ENCODE measurements around the gene BPIFA1.
A peak's percentile ranks its signal among the peaks of the same experiment; 100 is the strongest.

Gene BPIFA1

DNA sequence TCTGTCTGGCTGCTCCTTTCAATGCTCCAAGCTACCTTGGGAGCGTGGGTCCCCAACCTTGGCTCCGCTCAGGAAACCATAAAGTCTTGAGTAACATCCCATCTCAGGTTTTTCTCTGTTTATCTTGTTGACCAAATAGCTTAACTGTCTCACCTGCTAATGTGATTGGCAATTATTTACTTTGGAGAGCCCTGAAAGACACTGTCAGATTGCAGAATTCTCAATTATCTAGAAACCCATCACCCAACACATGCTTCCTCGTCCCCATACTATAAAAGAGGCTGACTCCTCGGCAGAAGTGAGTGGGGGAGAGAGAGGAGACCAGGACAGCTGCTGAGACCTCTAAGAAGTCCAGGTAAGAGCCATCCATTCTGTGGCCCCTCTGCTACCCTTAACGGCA is at the start of gene BPIFA1:
Gene BPIFA1 (plus strand): TSS at position 301 of the 400 bp plus-strand sequence. CDS start 1,716 bp downstream, outside the sequence.
- no peak for DNase-seq

DNA sequence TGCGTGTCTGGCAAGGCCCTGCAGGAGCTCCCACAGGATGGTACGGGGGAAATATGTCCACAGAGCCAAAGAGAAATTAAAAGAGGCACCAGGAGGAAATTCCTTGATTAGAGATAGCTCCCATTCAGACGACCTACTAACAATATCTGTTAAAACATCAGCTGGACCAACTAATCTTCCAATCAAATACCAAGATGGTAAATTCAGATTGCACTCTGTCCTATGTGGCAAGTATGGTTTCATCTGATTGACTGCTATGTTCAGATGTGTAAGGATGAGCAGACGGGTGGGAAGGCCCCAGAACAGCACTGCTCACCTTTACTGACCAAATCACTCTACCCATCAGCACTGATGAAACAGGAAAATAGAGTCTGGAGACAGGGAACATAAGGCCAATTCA is 48.3 kb upstream of the BPIFA1 start:
- no peak for DNase-seq

DNA sequence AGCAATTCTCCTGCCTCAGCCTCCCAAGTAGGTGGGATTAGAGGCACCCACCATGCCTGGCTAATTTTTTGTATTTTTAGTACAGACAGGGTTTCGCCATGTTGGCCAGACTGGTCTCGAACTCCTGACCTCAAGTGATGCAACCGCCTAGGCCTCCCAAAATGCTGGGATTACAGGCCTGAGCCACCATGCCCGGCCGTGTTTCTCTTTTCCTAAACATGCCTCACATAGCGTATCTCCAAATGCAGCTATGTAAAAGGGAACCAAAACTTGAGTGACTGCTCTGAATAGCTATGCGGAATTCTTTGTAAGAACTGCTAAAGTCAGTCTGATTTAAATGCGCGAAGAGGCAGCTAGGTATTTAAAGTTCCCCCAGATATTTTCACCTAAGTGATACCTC is 47.4 kb upstream of the BPIFA1 start:
- DNase-seq, result no peak

DNA sequence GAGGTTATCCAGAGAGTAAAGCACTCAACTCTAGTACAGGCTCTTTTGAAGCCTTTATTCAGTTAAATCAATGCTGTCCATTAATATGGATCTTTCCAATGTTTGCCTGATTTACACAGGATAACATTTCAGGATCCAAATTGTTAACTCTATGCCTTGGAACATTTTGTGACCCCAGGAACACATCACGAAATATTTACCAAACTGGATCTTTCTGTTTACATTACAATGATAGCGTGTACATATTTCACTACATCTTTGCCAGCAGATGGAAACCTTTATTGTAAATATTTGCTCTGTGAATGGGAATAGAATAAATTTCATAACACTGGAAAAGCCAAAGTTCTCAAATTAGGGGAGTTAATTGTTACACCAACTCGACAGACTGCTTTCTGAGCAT is 44.3 kb upstream of the BPIFA1 start:
- DNase-seq, result peak; percentile 42

DNA sequence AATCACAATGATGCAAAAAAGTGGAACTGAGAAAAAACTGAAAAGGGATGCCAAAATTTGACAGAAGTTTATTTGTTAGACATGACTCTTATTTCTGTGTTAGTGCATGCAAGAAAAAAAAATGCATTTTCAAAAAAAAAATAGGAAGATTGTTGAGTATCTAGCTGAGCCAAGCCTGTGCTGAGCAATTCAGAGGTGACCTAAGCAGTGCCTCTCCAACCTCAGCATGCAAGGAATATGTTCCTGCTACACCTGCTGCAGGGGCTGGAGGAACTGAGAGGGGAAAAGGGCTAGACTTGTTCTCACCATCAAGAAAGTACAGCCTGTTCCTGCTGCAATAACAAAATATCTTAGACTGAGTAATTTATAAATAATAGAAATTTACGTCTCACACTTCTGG is 43.8 kb upstream of the BPIFA1 start:
- no peak for DNase-seq

DNA sequence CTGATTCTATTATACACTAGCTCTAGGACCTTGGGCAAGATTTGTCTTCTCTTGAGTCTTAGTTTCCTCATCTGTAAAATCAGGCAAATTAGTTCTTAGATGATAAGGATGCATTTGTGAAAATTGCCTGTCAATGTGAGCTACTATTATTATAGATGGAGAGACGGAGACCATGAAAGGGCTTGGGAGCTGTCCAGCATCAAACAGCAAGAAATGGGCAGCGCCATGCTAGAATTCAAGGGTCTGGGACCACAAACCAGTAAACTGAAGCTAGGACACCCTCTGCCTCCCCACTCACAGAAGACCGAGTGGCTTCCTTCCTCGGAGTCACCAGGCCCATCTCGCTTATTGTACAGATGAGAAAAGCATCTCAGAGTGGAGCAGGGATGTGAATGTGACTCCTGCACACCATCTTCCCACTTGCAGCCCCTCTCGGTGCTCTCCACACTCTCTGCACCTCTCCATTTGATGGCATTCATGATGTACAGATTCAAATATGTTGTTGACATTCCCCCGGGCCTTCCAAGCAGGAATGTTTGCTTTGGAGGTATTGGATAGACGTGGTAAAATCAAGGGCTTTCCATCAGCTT is 42.8 kb upstream of the BPIFA1 start:
- DNase-seq, result no peak

DNA sequence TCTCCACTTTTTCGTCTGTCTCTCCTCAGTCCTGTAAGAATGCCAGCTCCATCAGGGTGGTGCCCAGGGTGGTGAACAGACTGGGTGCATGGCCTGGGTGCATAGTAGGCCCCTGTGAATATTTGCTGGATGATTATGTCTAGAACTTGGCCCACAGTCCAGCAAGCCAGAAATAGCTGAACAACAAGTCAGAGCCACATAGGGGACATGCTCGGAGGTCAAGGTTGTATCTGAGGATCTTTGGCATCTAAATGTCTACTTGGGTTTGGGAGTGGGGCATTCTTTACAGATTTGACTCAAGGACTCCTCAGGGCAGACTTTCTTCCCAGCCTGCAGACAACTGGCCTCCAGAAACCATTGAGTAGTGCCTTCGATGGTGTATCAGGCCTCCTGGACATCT is 36.8 kb upstream of the BPIFA1 start:
- no peak for DNase-seq

DNA sequence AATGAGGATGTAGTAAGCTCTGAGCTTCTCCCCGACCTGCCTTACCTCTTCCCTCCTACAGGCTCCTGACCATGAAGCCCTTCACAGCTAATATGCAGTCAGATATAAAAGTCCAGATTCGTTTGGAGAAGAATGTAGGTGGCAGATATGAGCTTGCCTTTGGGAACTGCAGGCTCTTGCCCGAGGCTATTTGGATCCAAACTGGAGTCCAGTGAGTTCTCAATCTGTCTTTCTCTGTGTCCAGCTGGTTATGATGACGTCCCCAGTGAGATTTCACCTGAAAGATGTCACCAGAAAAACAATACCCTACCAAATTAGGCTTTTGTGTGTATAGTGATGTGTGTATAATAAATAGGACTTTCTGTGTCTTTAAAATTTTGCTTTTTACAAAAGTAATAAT is 33.3 kb upstream of the BPIFA1 start:
- no peak for DNase-seq

DNA sequence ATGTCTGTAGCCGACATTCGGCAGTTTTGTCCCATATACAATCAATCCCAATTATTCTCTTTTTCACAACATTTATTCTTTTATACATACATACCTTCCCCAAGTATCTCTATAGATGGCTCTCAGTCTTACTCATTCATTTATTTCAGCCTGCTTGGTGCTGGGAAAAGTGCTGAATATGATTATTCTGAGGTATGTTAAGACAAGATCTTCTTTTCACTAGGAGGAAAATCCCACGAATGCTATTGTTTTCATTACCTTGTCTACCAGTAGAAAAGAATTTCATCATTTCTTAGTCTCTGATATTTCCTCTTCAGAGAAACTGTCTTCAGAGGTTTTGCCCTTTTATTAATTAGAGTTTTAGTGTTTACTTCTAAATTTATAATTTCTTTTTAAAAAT is 32.4 kb upstream of the BPIFA1 start:
- no peak for DNase-seq

DNA sequence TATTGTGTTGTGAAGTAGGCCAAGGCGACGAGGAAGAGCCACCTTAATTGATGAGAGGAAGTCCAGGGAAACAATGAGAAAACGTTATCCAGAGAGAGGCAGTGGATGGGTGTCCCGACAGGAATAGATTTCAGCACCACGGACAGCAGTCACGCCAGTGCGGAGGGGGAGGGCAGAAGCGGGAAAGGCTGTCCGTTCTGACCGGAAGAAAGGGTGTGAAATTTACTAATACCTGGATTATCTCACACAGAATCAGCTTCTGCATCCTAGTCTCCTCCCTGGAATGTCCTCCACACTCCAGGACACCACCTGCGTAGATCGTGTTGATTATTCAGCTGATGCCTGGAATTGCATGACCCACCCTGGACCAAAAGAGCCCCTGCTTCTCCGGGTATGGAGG is 26.0 kb upstream of the BPIFA1 start:
- no peak for DNase-seq

DNA sequence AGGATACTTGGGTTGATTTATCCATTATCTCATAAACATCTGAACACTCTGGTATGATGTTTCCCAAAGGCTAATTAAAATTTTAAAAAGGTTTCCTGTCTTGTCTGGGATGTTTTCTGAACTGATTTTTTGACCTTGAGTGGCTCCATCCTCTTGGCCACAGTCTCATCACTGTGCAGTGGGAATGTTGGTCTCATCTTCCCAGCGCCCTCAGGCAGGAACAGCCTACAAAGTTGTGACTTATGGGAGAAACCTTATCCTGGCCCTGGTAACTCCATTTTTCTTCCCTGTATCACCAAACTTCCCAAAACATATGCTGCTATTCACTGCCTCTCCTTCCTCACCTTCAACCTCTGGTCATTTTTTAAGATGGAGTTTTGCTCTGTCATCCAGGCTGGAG is 25.4 kb upstream of the BPIFA1 start:
- no peak for DNase-seq

DNA sequence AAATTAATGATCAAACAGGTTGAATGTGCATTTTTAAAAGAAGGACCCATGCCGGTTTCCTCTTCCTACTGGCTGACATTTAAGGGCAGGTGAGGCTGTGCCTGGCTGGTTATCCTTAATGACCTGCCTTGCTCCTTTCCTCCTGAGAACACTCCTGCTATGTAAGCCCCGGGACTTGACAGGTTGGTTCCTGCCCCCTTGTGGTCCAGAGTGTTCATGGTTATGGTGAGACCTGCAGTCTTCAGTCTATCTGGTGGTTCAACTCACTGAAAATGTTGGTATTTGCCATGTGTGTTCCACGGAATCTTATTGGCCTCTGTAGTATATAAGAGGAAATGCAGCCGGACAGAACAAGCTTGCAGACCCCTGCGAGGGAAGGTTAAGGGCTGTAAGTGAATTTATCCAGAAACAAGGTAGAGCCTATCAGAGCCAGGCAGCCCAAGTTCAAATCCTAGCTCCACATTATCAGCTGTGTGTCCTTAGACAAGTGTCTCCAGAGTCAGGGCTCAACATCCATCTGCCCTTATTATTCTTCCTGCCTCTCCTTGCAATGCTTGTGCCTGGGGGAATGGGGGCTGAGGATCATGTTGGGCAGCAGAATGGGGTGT is 23.9 kb upstream of the BPIFA1 start:
- peak; percentile 75 for DNase-seq

DNA sequence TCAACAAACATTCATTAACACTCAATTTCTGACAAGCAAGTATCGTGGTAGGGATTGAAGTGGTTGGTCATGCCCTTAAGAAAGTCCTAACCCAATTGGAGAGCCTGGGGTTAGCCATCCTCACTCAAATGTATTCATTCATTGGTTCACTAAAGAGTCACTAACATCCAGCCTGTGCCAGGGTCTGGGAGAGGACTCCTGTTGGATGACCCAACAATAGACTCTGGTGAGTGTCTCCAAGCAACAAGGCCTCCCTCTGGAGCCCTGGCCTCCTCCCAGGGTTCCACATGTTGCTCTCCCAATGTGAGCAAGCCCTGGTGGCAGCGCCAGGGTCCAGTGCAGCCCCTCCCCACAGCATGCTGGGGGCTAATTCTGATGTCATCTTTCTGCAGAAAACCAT is 18.7 kb upstream of the BPIFA1 start, which contains the start of gene BPIFA3:
Gene BPIFA3 (plus strand): TSS at position 301 of the 400 bp plus-strand sequence. CDS start 185 bp downstream, outside the sequence.
- DNase-seq, result no peak

DNA sequence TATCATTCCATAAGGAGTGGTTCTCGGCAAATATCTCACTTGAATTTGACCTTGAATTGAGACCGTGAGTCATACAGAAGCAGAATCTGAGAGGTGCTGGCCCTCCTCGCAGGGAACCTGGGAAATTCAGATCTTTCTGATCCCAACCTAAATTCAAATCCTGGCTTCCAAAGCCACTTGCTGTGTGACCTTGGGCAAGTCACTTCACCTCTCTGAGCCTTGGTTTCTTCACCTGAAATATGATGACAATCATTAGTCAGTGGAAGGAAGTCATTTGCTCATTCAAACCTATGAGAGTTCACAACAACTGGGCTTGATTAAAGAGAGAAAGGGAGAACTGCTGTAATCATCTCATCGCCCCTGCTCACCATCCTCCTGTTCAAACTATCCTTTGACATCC is 11.4 kb upstream of the BPIFA1 start:
- DNase-seq, result no peak

DNA sequence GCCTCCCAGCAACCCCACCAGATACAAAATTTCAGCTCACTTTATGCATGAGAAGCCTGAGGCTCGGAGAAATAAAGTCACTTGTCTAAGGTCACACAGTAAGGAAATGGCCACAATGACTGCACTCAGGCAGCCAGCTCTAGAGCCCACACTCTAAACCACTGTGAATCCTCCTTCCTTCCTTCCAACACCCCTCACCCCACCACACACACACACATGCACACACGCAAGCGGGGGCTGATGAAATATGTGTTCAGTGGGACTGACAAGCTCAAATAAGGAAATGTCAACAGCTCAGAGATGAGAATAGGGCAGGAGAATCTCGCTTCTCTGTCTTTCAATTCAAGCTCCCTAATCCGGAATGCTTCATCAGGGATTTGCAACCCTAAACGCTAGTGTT is 6.0 kb upstream of the BPIFA1 start:
- no peak for DNase-seq

DNA sequence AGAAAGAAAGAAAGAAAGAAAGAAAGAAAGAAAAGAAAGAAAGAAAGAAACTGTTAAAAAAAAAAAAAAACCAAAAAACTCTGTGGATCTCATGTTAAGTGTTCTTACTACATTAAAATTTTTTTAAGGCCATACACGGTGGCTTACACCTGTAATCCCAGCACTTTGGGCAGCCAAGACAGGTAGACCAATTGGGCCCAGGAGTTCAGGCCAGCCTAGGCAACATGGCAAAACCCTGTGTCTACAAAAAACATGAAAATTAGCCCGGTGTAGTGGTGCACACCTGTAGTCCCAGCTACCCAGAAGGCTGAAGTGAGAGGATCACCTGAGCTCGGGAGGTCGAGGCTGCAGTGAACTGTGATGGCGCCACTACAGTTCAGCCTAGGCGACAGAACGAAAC is 4.6 kb upstream of the BPIFA1 start:
- DNase-seq, result no peak

DNA sequence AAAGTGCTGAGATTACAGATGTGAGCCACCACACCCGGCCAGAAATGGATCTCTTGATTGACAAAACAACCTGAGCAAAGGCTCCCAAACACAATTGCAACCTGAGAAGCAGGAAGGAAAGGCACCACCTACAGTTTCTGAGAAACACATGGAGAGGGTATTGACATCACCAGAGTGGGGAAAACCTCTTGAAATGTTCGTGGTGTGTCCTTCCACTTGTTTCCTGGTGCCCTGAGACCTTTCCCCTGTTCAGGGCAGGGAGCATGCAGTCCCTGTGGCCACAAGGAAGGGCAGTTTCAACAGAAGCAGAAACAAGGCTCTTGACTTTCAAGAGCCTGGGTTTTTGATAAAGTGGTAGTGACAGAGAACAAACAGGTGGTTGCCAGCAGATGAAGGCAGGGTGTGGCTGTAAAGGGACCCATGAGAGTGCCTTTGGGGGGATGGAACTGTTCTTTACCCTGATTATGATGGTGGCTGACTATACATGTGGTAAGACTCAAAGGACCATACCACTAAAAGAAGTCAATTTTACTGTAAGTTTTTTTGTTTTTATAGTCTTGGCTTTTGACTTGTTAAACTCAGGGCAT is 3.2 kb upstream of the BPIFA1 start:
- DNase-seq, result no peak

DNA sequence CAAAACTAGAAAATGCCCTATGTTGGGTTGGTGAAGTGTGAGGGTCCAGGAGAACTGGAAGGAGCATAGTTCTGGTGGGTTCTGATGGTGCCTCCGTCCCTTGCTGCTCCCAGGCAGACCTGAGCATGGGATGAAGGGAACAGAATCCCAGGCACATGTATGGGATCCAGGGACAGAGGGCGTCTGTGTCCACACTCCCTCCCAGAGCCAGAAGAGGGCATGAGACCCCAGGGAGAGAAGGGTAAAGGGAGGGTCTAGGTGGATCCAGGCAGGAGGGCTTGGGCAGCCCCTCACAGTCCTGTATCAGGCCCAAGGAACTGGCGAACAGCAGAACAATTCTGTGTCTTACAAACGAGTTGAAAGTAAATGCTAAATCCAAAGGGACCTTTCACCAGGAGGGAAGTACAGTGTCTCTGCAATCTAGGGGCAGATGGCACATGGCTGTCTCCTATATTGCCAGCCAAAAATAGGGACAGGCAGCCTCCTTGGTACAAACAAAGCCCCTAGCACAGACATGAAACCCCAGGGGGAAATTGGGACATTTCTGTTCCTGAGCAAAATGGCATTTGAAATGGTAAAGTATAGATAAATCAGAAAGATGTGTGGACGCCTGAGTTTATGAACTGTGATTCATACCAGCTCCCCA is 2.5 kb upstream of the BPIFA1 start:
- peak; percentile 33 for DNase-seq

DNA sequence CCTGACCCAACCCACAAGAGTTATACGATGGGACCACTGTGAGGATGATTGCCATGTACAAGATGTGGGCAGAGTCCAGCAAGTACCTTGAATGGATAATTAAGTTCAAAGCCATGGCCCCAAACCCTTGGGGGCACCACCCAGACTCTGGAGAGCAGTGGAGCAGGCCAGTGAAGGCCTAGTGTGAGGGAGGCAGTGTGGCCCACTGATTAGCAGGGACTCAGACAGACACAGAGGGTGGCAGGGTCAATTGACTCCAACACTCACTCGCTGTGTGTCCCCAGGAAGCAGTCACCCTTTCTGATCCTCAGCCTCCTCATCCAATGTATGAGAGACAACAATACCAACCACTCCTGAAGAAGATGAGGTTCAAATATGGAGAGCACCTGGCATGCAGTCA is 1.7 kb upstream of the BPIFA1 start:
- no peak for DNase-seq

DNA sequence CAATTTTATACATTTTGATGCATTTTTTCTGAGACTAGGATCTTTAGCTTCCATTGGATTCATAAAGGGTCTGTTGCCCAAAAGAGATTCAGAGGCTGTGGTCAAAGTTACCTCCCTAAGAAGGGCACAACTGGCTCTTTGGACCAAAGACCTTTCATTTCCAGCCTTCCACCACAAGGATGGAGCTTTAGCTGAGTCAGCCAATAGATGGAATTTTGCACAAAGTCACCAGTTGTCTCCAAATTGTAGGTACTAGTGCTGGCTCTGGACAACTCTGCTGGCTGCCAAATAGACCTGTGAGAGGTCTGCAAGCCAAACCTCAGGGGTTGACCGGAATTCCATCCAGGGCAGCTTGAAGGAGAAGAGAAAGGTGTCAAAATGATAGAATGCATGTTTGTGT is 555 bp downstream of the BPIFA1 start:
- DNase-seq, result no peak

DNA sequence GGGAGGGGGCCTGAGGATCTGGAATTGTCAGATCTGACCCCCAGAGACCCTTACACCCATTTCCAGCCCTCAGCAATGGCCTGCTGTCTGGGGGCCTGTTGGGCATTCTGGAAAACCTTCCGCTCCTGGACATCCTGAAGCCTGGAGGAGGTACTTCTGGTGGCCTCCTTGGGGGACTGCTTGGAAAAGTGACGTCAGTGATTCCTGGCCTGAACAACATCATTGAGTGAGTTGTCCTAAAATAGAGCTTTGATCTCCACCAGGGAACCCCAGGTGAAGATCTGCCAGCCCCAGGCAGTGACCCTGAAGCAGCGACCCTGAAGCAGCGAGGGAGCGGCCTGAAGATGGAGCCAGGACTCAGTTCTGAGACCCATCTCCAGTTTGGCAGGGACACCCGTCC is 2.2 kb downstream of the BPIFA1 start:
- DNase-seq, result no peak

DNA sequence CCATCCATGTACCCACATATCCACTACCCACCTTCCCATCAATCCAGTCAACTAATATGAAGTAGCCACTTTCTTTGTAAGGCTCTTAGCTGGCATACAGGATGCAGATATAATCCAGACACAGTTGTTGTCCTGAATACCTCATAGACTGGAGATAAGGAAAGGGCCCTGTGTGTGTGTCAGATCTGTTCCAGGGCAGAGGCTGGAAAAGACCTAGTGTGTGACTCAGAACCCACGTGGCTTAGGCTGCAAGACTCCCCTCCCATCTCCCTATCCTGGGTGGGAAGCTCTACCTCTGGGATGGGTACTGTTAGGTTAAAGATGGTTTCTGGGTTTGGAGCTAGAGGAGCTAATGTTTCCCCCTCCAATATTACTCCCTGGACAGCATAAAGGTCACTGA is 3.6 kb downstream of the BPIFA1 start:
- no peak for DNase-seq

DNA sequence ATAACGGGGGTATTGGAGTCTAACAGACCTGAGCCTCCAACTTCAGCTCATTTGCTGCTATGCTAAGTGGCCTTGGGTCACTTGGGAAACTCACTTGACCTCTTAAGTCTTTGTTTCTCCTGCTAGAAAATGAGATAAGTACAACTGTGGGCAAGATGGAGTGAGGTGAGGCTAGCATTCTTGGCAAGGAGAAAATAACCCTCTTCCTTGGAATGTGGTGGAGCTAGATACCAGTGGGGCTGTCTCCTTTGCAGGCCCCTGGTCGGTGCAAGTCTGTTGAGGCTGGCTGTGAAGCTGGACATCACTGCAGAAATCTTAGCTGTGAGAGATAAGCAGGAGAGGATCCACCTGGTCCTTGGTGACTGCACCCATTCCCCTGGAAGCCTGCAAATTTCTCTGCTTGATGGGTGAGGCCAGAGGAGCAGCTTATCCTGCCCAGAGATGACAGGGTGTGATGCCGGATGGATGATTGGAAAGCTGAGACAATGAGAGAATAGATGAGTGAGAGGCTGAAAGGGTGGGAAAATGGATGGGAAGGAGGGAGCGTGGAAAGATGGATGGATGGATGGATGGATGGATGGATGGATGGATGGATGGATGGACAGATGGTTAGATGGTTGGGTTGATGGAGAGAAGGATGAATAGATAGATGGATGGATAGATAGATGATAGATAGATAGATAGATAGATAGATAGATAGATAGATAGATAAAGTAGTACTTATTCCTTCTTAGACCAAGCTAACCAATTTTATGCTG is 4.4 kb downstream of the BPIFA1 start:
- DNase-seq, result no peak

DNA sequence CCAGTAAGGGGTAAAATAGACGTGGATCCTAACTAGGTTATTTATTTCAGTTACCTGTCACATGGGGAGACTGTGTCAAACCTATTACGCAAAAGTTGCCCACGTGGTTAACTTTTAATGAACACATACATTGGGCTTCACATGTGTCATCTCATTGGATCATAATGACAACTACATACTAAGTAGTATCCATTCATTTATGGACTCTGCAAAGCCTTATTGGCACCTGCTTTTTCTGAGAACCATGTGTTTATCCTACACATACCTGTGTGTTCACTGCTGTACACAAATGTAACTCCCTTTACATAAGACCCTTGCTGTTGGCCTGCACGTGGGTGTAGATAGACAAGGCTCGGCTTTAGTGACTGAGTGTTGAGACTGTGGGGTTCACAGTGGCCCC is 5.1 kb downstream of the BPIFA1 start:
- DNase-seq, result no peak

All from NCI-H1092 treated with DMSO at 0.1 percent for 48 hours (cell line).